Measurements from ENCODE around the gene STRN4. TPM values are rescaled to one million over a fixed set of nuclear protein-coding genes. Genes with fewer than 3 reads are reported as not detected.

Gene STRN4
- total and polyA plus RNA-seq, 9 of the 15 experiments (the other 6 are each of a cell fraction or from before 2014, with no cell fraction given) = 0.62 to 83.7 (median 36.9) TPM

GRCh38 chr19:46788262-46788967 lies 42.2 kb upstream of the STRN4 start, which contains the start of gene SLC1A5 (continued):
- no peak for TF ChIP-seq SMARCA4 (IDR thresholded peaks at IDR 0.05)
- 0 out of 2 replicates have a peak, but pooled peaks have one; percentile 82 for TF ChIP-seq SRSF1 (IDR thresholded peaks at IDR 0.05; ENCODE audit: low read depth, low read length)
- no peak for TF ChIP-seq ZNF583 (CRISPR knock-in tag; IDR thresholded peaks at IDR 0.05)
- TF ChIP-seq POLR2G (IDR thresholded peaks at IDR 0.05; ENCODE audit: low read depth, low read length) = peak; percentile 100
- TF ChIP-seq DACH1 (IDR thresholded peaks at IDR 0.05; ENCODE audit: partially characterized antibody) = no peak
- TF ChIP-seq ZHX1 (conservative IDR thresholded peaks at IDR 0.05; ENCODE audit: low read length) = 0 out of 2 replicates have a peak, but pooled peaks have one; percentile 51
- TF ChIP-seq MYC (IDR thresholded peaks at IDR 0.05; ENCODE audit: low read depth, low read length) = peak; percentile 99
- peak; percentile 95 for TF ChIP-seq MYC (CRISPR knock-in tag; IDR thresholded peaks at IDR 0.05; ENCODE audit: borderline replicate concordance, low read depth)
- no peak for TF ChIP-seq SETDB1 (IDR thresholded peaks at IDR 0.05; ENCODE audit: low read length)
- TF ChIP-seq ESRRA (IDR thresholded peaks at IDR 0.05; ENCODE audit: borderline replicate concordance, low read depth) = 0 out of 2 replicates have a peak, but pooled peaks have one; percentile 23
- peak; percentile 99 for TF ChIP-seq L3MBTL2 (IDR thresholded peaks at IDR 0.05)
- no peak for TF ChIP-seq RERE (CRISPR knock-in tag; IDR thresholded peaks at IDR 0.05; ENCODE audit: borderline replicate concordance)
- TF ChIP-seq NFE2L1 (tag; IDR thresholded peaks at IDR 0.05; ENCODE audit: borderline replicate concordance, low read depth) = no peak
- TF ChIP-seq BRF1 (IDR thresholded peaks at IDR 0.05; ENCODE audit: borderline replicate concordance, extremely low read depth, insufficient read length) = no peak
- TF ChIP-seq ZNF79 (CRISPR knock-in tag; IDR thresholded peaks at IDR 0.05; ENCODE audit: low read depth) = no peak
- TF ChIP-seq U2AF2 (optimal IDR thresholded peaks at IDR 0.05; ENCODE audit: low read depth, low read length) = no peak
- TF ChIP-seq HMGN3 (IDR thresholded peaks at IDR 0.05; ENCODE audit: borderline replicate concordance, extremely low read depth, insufficient read length, low read depth, low read length) = peak; percentile 78
- TF ChIP-seq MLLT1 (IDR thresholded peaks at IDR 0.05) = peak; percentile 86 to 93
- TF ChIP-seq GABPB1 (CRISPR knock-in tag; IDR thresholded peaks at IDR 0.05) = peak; percentile 83
